K562 (cell line): ENCODE data around the gene STYXL1. TPM values are rescaled to one million over a fixed set of nuclear protein-coding genes. Genes with fewer than 3 reads are reported as not detected.

Experiments used
- CCNT2 ChIP-seq: IDR thresholded peaks from 2 replicates; pipeline ENCODE4 v1.6.1; 2011; ENCODE audit warnings: borderline replicate concordance, low read depth, mild to moderate bottlenecking, moderate library complexity, mixed read lengths, low read length; ENCODE audit not compliant: insufficient read length; ENCODE audit errors: extremely low read depth
- CEBPZ ChIP-seq: fragments of 150-350 bp; IDR thresholded peaks from 2 replicates; pipeline ENCODE4 v1.6.1; 2014; ENCODE audit warnings: low read depth, mild to moderate bottlenecking, low read length, borderline replicate concordance
- CHD2 ChIP-seq: IDR thresholded peaks from 2 replicates; pipeline ENCODE4 v1.6.1; 2011; ENCODE audit warnings: low read depth, low read length
- CREM ChIP-seq: IDR thresholded peaks from 2 replicates; pipeline ENCODE4 v1.6.1; 2014; ENCODE audit warnings: antibody characterized with exemption, low read depth
- DLX4 ChIP-seq: fragments of 250-450 bp; sonication (Bioruptor Pico); IDR thresholded peaks from 2 replicates; pipeline ENCODE4 v1.6.1; 2021; ENCODE audit warnings: mild to moderate bottlenecking
- ELF1 ChIP-seq: fragments of 200-800 bp; sonication (Bioruptor generic); IDR thresholded peaks from 2 replicates; pipeline ENCODE4 v1.6.1; 2016; ENCODE audit warnings: missing genetic modification characterization, missing compliant biosample characterization
- ETV5 ChIP-seq: sonication (generic); formaldehyde crosslinking; IDR thresholded peaks from 2 replicates; pipeline ENCODE4 v1.4.0; 2020; ENCODE audit warnings: low read depth, mild to moderate bottlenecking, missing genetic modification reagents
- KLF10 ChIP-seq: fragments of 250-450 bp; sonication (Bioruptor Pico); IDR thresholded peaks from 2 replicates; pipeline ENCODE4 v1.6.1; 2021; ENCODE audit warnings: matching md5 sums
- NR1H2 ChIP-seq: sonication (generic); formaldehyde crosslinking; IDR thresholded peaks from 2 replicates; pipeline ENCODE4 v1.4.0; 2020; ENCODE audit warnings: mild to moderate bottlenecking, missing genetic modification reagents
- PKNOX1 ChIP-seq: fragments of 450-650 bp; IDR thresholded peaks from 2 replicates; pipeline ENCODE4 v1.6.1; 2016
- RBBP5 ChIP-seq: fragments of 200-600 bp; sonication (generic); IDR thresholded peaks from 2 replicates; pipeline ENCODE4 v1.6.1; 2012; ENCODE audit warnings: borderline replicate concordance, mild to moderate bottlenecking, low read length, control low read depth, inconsistent platforms; ENCODE audit not compliant: insufficient read depth, poor library complexity, severe bottlenecking
- SMARCA4 ChIP-seq: fragments of 450-650 bp; IDR thresholded peaks from 2 replicates; pipeline ENCODE4 v1.6.1; 2016
- SUPT5H ChIP-seq: fragments of 450-650 bp; IDR thresholded peaks from 2 replicates; pipeline ENCODE4 v1.6.1; 2016
- UBTF ChIP-seq, 2 experiments: IDR thresholded peaks; 2 replicates each; pipeline ENCODE4 v1.6.1; 2012; ENCODE audit warnings: improper control_type of control experiment in 2 of 2, low read depth in 2 of 2, low read length in 2 of 2, borderline replicate concordance in 1 of 2
- ZNF175 ChIP-seq: fragments of 200-800 bp; sonication (Bioruptor generic); IDR thresholded peaks from 2 replicates; pipeline ENCODE4 v1.6.1; 2016; ENCODE audit warnings: low read depth, mild to moderate bottlenecking, missing genetic modification characterization, missing compliant biosample characterization
- ZNF507 ChIP-seq: conservative IDR thresholded peaks from 2 replicates; pipeline ENCODE4 v1.6.1; 2017; ENCODE audit warnings: missing genetic modification characterization, missing compliant biosample characterization
- ZNF76 ChIP-seq: fragments of 250-450 bp; sonication (Bioruptor Pico); IDR thresholded peaks from 2 replicates; pipeline ENCODE4 v1.4.0; 2020; ENCODE audit warnings: mild to moderate bottlenecking, moderate library complexity, borderline replicate concordance
- polyA plus RNA-seq, 8 experiments: library from polyadenylated mRNA; depleted of rRNA in 4 of 8; stranded (reverse) in 5 of 8; unstranded in 3 of 8; fragments of >200 nt; fragmentation: Nextera tagmentation in 2 of 8; fragmentation: Illumina TruSeq in 1 of 8; extraction: Ambion mirVana in 2 of 8; extraction: Trizol in 1 of 8; gene quantifications; 2 replicates each; pipeline versions ENCODE4 v1.2.1 to v1.2.3, GENCODE V29; 2011 to 2014; ENCODE audit warnings: inconsistent platforms in 1 of 8, missing spikeins in 1 of 8
- total RNA-seq, 7 experiments: library from RNA; depleted of rRNA in 6 of 7; stranded (reverse); fragments of >200 nt in 6 of 7; fragmentation: Illumina TruSeq in 2 of 7; extraction: Trizol in 2 of 7; gene quantifications; 2 replicates each; pipeline versions ENCODE4 v1.2.1 to v1.2.3, GENCODE V29; 2011 to 2021; ENCODE audit warnings: low replicate concordance in 1 of 7
- TF ChIP-seq, protein P1 (sequence below), 2 experiments: fragments of 450-650 bp; conservative IDR thresholded peaks; 2 replicates each; pipeline ENCODE4 v1.6.1; 2017; ENCODE audit warnings: mild to moderate bottlenecking in 2 of 2, moderate library complexity in 2 of 2

Gene STYXL1
- total and polyA plus RNA-seq, 9 of the 15 experiments (the other 6 are each of a cell fraction or from before 2014, with no cell fraction given), result 36.5 to 97.2 (median 49.9) TPM

GRCh38 chr7:75994388-75995051 lies 53.3 kb downstream of the STYXL1 start, which contains the start of gene TMEM120A (continued):
- TF ChIP-seq ZNF76 (peak; percentile 11; the same call in 1 of the 2 replicates), DLX4 (no peak), ETV5 (CRISPR knock-in tag) (peak; percentile 40; the same call in 1 of the 2 replicates), ZNF507 (tag) (no peak), CHD2 (peak; percentile 75), PKNOX1 (no peak), NR1H2 (CRISPR knock-in tag) (0 out of 2 replicates have a peak, but pooled peaks have one; percentile 69), SUPT5H (peak; percentile 82), SMARCA4 (0 out of 2 replicates have a peak, but pooled peaks have one; percentile 10), CREM (peak; percentile 50; the same call in 1 of the 2 replicates), RBBP5 (peak; percentile 14), KLF10 (CRISPR knock-in tag) (no peak), CEBPZ (no peak), ZNF175 (no peak), CCNT2 (peak; percentile 85), ELF1 (peak; percentile 94), UBTF (IDR thresholded peaks at IDR 0.05; ENCODE audit: borderline replicate concordance in 1 of 2, low read depth in 2 of 2, low read length in 2 of 2) (peak; percentile 28 to 81; a peak in 1 of 4 replicates)
- TF ChIP-seq, protein P1, sequence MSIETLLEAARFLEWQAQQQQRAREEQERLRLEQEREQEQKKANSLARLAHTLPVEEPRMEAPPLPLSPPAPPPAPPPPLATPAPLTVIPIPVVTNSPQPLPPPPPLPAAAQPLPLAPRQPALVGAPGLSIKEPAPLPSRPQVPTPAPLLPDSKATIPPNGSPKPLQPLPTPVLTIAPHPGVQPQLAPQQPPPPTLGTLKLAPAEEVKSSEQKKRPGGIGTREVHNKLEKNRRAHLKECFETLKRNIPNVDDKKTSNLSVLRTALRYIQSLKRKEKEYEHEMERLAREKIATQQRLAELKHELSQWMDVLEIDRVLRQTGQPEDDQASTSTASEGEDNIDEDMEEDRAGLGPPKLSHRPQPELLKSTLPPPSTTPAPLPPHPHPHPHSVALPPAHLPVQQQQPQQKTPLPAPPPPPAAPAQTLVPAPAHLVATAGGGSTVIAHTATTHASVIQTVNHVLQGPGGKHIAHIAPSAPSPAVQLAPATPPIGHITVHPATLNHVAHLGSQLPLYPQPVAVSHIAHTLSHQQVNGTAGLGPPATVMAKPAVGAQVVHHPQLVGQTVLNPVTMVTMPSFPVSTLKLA (conservative IDR thresholded peaks at IDR 0.05), result peak in 1 of 2 experiments; percentile 90; a peak in 3 of 4 replicates
